Small intestine (tissue), 16 donors: ENCODE results near the gene PIK3CG. TPM values are rescaled to one million over a fixed set of nuclear protein-coding genes. Genes with fewer than 3 reads are reported as not detected.

Experiments
- DNase-seq, 2 donors: peaks; one replicate each; pipeline versions ENCODE4 v3.0.0 to v3.0.0-alpha.2; 2013
- FAIRE-seq: peaks from 2 replicates; lab custom pipeline; 2012; peaks lifted over from hg19 to GRCh38; lab: Jason Lieb, UNC
- H3K27ac ChIP-seq, 3 donors: one replicate each; pipeline ENCODE4 v1.5.1; 2013; ENCODE audit warnings: low read length in 2 of 3, mild to moderate bottlenecking in 2 of 3, control low read depth in 1 of 3, inconsistent platforms in 1 of 3, low read depth in 1 of 3, moderate library complexity in 1 of 3
- H3K27me3 ChIP-seq, 3 donors: one replicate each; pipeline ENCODE4 v1.6.1; 2013; ENCODE audit warnings: low read length in 3 of 3, inconsistent platforms in 1 of 3; ENCODE audit not compliant: control insufficient read depth in 3 of 3, insufficient read depth in 3 of 3
- H3K36me3 ChIP-seq, 3 donors: one replicate each; pipeline ENCODE4 v1.6.1; 2013; ENCODE audit warnings: low read length in 3 of 3, inconsistent platforms in 1 of 3, low read depth in 1 of 3, mild to moderate bottlenecking in 1 of 3, moderate library complexity in 1 of 3; ENCODE audit not compliant: control insufficient read depth in 3 of 3, insufficient read depth in 2 of 3
- H3K4me1 ChIP-seq, 3 donors: one replicate each; pipeline ENCODE4 v1.6.1; 2013; ENCODE audit warnings: low read length in 2 of 3, inconsistent platforms in 1 of 3, low read depth in 1 of 3, mild to moderate bottlenecking in 1 of 3, moderate library complexity in 1 of 3; ENCODE audit not compliant: control insufficient read depth in 3 of 3, insufficient read depth in 2 of 3
- H3K4me3 ChIP-seq, 3 donors: one replicate each; pipeline ENCODE4 v1.5.1; 2013; ENCODE audit warnings: low read length in 3 of 3, control low read depth in 1 of 3, inconsistent platforms in 1 of 3, low read depth in 1 of 3, mild to moderate bottlenecking in 1 of 3, moderate library complexity in 1 of 3
- H3K9me3 ChIP-seq, 2 donors: one replicate each; pipeline ENCODE4 v1.6.1; 2013; ENCODE audit warnings: low read depth in 1 of 2, low read length in 1 of 2; ENCODE audit not compliant: control insufficient read depth in 2 of 2, insufficient read depth in 1 of 2
- WGBS, 3 donors: extraction: QIAGEN DNeasy Blood & Tissue Kit; methylation state at CpG; one replicate each; pipeline ENCODE4 v1.1.7; 2013; 5-methylcytosine and 5-hydroxymethylcytosine counted together
- long read RNA-seq, 10 donors: transcript quantifications; one replicate each; lab custom pipeline, GENCODE V29; 2026
- polyA plus RNA-seq, 4 donors: library from polyadenylated mRNA; stranded (reverse) in 3 of 4; unstranded in 1 of 4; fragments of 200-250 nt in 3 of 4; fragments of 120-200 nt in 1 of 4; gene quantifications; one replicate each; pipeline versions ENCODE4 v1.2.1 to v1.2.3, GENCODE V29; 2013
- donor health status: healthy with polysubstance abuse.
- donor health status: control.
- donor health status: control.
- donor health status: Bipolar disorder and iron deficiency.
- donor health status: healthy.

Gene PIK3CG
- polyA plus RNA-seq = 1 to 10 TPM; 1.1 to 2.3 (median 1.1) TPM
- long read RNA-seq, donor 1 = 0 reads
- long read RNA-seq, donor 2 = 0 reads
- long read RNA-seq, donor 3 = 0 reads
- long read RNA-seq, donor 4 = 0 reads
- long read RNA-seq, donor 5 = 0 reads
- long read RNA-seq, donor 6 = 0 reads
- long read RNA-seq, donor 7 = 0 reads
- long read RNA-seq, donor 8 = 0 reads
- long read RNA-seq, donor 9 = 0 reads
- long read RNA-seq, donor 10 = 0 reads

GRCh38 chr7:106865130-106866041 is at the start of gene PIK3CG:
Gene PIK3CG (plus strand): TSS chr7:106865282. CDS start chr7:106867562, 2,280 bp downstream.
- no peaks in the 10 kb centered on the region for H3K27me3 ChIP-seq
- peak within 1 kb of the TSS in 2 of 3 donors; percentile 50 to 85 for H3K27ac ChIP-seq
- peaks cover 0 to 7% (median 0%) of the 10 kb centered on the region in 3 donors for H3K4me1 ChIP-seq
- H3K4me3 ChIP-seq = peak within 1 kb of the TSS in 2 of 3 donors; percentile 30 to 40
- FAIRE-seq = no peak
- peak in 1 of 2 donors; percentile 39 for DNase-seq
- no peaks in the 10 kb centered on the region for H3K9me3 ChIP-seq
- WGBS, 3 donors = 54 to 70% (median 54%) methylated on average over 13 of the region's 13 CpGs
- H3K36me3 ChIP-seq = peaks cover 0 to 3% (median 2%) of the 10 kb centered on the region in 3 donors

- H3K36me3 ChIP-seq = no peaks in the 10 kb centered on the region
- WGBS, 3 donors = 64 to 85% (median 71%) methylated on average over 1 of the region's 1 CpG
- no peak for DNase-seq
- no peaks in the 10 kb centered on the region for H3K4me1 ChIP-seq
- FAIRE-seq = no peak
- H3K4me3 ChIP-seq = no peak overlapping the region
- no peaks in the 10 kb centered on the region for H3K9me3 ChIP-seq
- no peak overlapping the region for H3K27ac ChIP-seq
- H3K27me3 ChIP-seq = no peaks in the 10 kb centered on the region
Observed at GRCh38 chr7:106817098-106817497, 48.0 kb upstream of the PIK3CG start.

- DNase-seq = no peak
- no peaks in the 10 kb centered on the region for H3K4me1 ChIP-seq
- H3K4me3 ChIP-seq = no peak overlapping the region
- FAIRE-seq = no peak
- no peaks in the 10 kb centered on the region for H3K27me3 ChIP-seq
- no peak overlapping the region for H3K27ac ChIP-seq
- H3K9me3 ChIP-seq = no peaks in the 10 kb centered on the region
- 2 to 77% (median 41%) methylated on average over 1 of the region's 1 CpG for WGBS, 3 donors
- no peaks in the 10 kb centered on the region for H3K36me3 ChIP-seq
Observed at GRCh38 chr7:106818736-106819135, 46.3 kb upstream of the PIK3CG start.

GRCh38 chr7:106819546-106819945 is 45.5 kb upstream of the PIK3CG start:
- DNase-seq (no peak), FAIRE-seq (no peak)
- Histone ChIP-seq H3K27me3 (no peaks in the 10 kb centered on the region), H3K27ac (no peak overlapping the region), H3K9me3 (no peaks in the 10 kb centered on the region), H3K4me3 (no peak overlapping the region), H3K36me3 (no peaks in the 10 kb centered on the region), H3K4me1 (no peaks in the 10 kb centered on the region)

- Histone ChIP-seq H3K9me3 (no peaks in the 10 kb centered on the region), H3K4me3 (no peak overlapping the region), H3K27me3 (no peaks in the 10 kb centered on the region), H3K36me3 (no peaks in the 10 kb centered on the region), H3K4me1 (no peaks in the 10 kb centered on the region), H3K27ac (no peak overlapping the region)
- 78 to 87% (median 84%) methylated on average over 4 of the region's 4 CpGs for WGBS, 3 donors
- FAIRE-seq (no peak), DNase-seq (no peak)
Observed at GRCh38 chr7:106820321-106821217, 44.5 kb upstream of the PIK3CG start.

- Histone ChIP-seq H3K4me1 (no peaks in the 10 kb centered on the region), H3K27me3 (no peaks in the 10 kb centered on the region), H3K36me3 (no peaks in the 10 kb centered on the region), H3K4me3 (no peak overlapping the region), H3K9me3 (no peaks in the 10 kb centered on the region), H3K27ac (no peak overlapping the region)
- no peak for DNase-seq
- FAIRE-seq = no peak
Observed at GRCh38 chr7:106823631-106824030, 41.5 kb upstream of the PIK3CG start.

GRCh38 chr7:106824458-106824857 is 40.6 kb upstream of the PIK3CG start:
- H3K9me3 ChIP-seq = peaks cover 0 to 3% of the 10 kb centered on the region in 2 donors
- H3K4me3 ChIP-seq = no peak overlapping the region
- H3K27ac ChIP-seq = no peak overlapping the region
- DNase-seq (no peak), FAIRE-seq (no peak)
- H3K4me1 ChIP-seq = no peaks in the 10 kb centered on the region
- H3K27me3 ChIP-seq = no peaks in the 10 kb centered on the region
- no peaks in the 10 kb centered on the region for H3K36me3 ChIP-seq
- 94 to 97% (median 95%) methylated on average over 4 of the region's 4 CpGs for WGBS, 3 donors

GRCh38 chr7:106827626-106828025 is 37.5 kb upstream of the PIK3CG start:
- FAIRE-seq (no peak), DNase-seq (no peak)
- 52 to 68% (median 56%) methylated on average over 2 of the region's 2 CpGs for WGBS, 3 donors

More at GRCh38 chr7:106827626-106828025, 37.5 kb upstream of the PIK3CG start:
- H3K27ac ChIP-seq = no peak overlapping the region
- no peak overlapping the region for H3K4me3 ChIP-seq
- no peaks in the 10 kb centered on the region for H3K27me3 ChIP-seq
- no peaks in the 10 kb centered on the region for H3K36me3 ChIP-seq
- no peaks in the 10 kb centered on the region for H3K4me1 ChIP-seq
- H3K9me3 ChIP-seq = peaks cover 0 to 10% of the 10 kb centered on the region in 2 donors
